Prostate gland (tissue), 2 donors: ENCODE measurements around the gene MAML3. TPM values are rescaled to one million over a fixed set of nuclear protein-coding genes. Genes with fewer than 3 reads are reported as not detected.
A peak's percentile ranks its signal among the peaks of the same experiment; 100 is the strongest.

ENCODE experiments used
- DNase-seq: peaks from one replicate; pipeline ENCODE4 v3.0.0-alpha.2; 2019; ENCODE audit warnings: low spot score
- H3K27ac ChIP-seq, 2 donors: fragments of 200-600 bp; sonication (generic); 2 replicates each; pipeline ENCODE4 v1.5.1; 2017 to 2019
- H3K27me3 ChIP-seq: fragments of 200-600 bp; sonication (generic); replicated peaks from 2 replicates; pipeline ENCODE4 v1.5.1; 2019; ENCODE audit not compliant: insufficient read depth
- H3K36me3 ChIP-seq, 2 donors: fragments of 200-600 bp; sonication (generic); 1 replicate in 1 of 2; 2 replicates in 1 of 2; pipeline versions ENCODE4 v1.5.1 to v1.8.1; 2017 to 2019
- H3K4me1 ChIP-seq: fragments of 200-600 bp; sonication (generic); replicated peaks from 2 replicates; pipeline ENCODE4 v1.5.1; 2019
- H3K4me3 ChIP-seq, 2 donors: fragments of 200-600 bp; sonication (generic); 2 replicates each; pipeline ENCODE4 v1.5.1; 2017 to 2019
- H3K9me3 ChIP-seq: fragments of 200-600 bp; sonication (generic); 2 replicates; pipeline ENCODE4 v1.5.1; 2017
- CTCF ChIP-seq, 4 experiments: fragments of 200-600 bp in 2 of 4; fragments of 450-650 bp in 2 of 4; sonication (generic) in 2 of 4; IDR thresholded peaks; 1 replicate in 3 of 4; 2 replicates in 1 of 4; pipeline ENCODE4 v1.5.1; 2016 to 2019; ENCODE audit warnings: antibody characterized with exemption in 4 of 4, mild to moderate bottlenecking in 2 of 4, moderate library complexity in 2 of 4
- POLR2A ChIP-seq: fragments of 450-650 bp; IDR thresholded peaks from one replicate; pipeline ENCODE4 v1.6.1; 2016; ENCODE audit warnings: antibody characterized with exemption, mild to moderate bottlenecking
- POLR2AphosphoS5 ChIP-seq: sonication (generic); formaldehyde crosslinking; IDR thresholded peaks from one replicate; pipeline ENCODE4 v1.6.1; 2017; ENCODE audit warnings: antibody characterized with exemption
- WGBS: methylation state at CpG from one replicate; pipeline ENCODE4 v1.1.5; 2018; 5-methylcytosine and 5-hydroxymethylcytosine counted together
- intact Hi-C: fragments of 100-400 bp; cut with DNase I; formaldehyde crosslinking; loops from one replicate; pipeline ENCODE4 v1.14.2; 2022
- total RNA-seq, 2 donors: library from RNA; depleted of rRNA; stranded (reverse); fragments of >200 nt; gene quantifications; one replicate each; pipeline ENCODE4 v1.1.0, GENCODE V29; 2016

MAML3 gene
- total RNA-seq, 2 donors from 2014 or later: 15.0 to 30.6 TPM

- DNase-seq: no peak
- Histone ChIP-seq H3K27ac (peak overlapping the region; percentile 60 to 66), H3K4me1 (peaks cover 23% of the 10 kb centered on the region), H3K9me3 (no peaks in the 10 kb centered on the region), H3K36me3 (no peaks in the 10 kb centered on the region), H3K27me3 (no peaks in the 10 kb centered on the region), H3K4me3 (no peak overlapping the region)
- TF ChIP-seq POLR2AphosphoS5 (no peak), CTCF (IDR thresholded peaks at IDR 0.05) (no peak), POLR2A (no peak)
- 28% methylated on average over 9 of the region's 9 CpGs for WGBS
- intact Hi-C loops: no loop called here
Observed at GRCh38 chr4:140085062-140085622, 68.8 kb downstream of the MAML3 start.

GRCh38 chr4:140084385-140084784 is 69.6 kb downstream of the MAML3 start:
- Histone ChIP-seq H3K9me3 (no peaks in the 10 kb centered on the region), H3K36me3 (no peaks in the 10 kb centered on the region), H3K27me3 (no peaks in the 10 kb centered on the region), H3K4me1 (peaks cover 23% of the 10 kb centered on the region), H3K4me3 (no peak overlapping the region), H3K27ac (peak overlapping the region; percentile 60 to 66)
- DNase-seq: no peak
- intact Hi-C loops: no loop called here
- TF ChIP-seq POLR2A (no peak), POLR2AphosphoS5 (no peak), CTCF (IDR thresholded peaks at IDR 0.05) (no peak)
- 36% methylated on average over 5 of the region's 5 CpGs for WGBS

GRCh38 chr4:140082391-140082755 is 71.6 kb downstream of the MAML3 start:
- Histone ChIP-seq H3K27me3 (no peaks in the 10 kb centered on the region), H3K27ac (peak overlapping the region; percentile 8 to 26), H3K4me3 (no peak overlapping the region), H3K4me1 (peaks cover 23% of the 10 kb centered on the region), H3K36me3 (no peaks in the 10 kb centered on the region), H3K9me3 (no peaks in the 10 kb centered on the region)
- TF ChIP-seq POLR2AphosphoS5: no peak
- TF ChIP-seq CTCF (IDR thresholded peaks at IDR 0.05): no peak
- no peak for TF ChIP-seq POLR2A
- intact Hi-C loops: no loop called here
- WGBS: 76% methylated on average over 7 of the region's 7 CpGs
- DNase-seq: no peak

GRCh38 chr4:140081641-140082390 is 72.2 kb downstream of the MAML3 start:
- WGBS: 64% methylated on average over 8 of the region's 8 CpGs
- Histone ChIP-seq H3K27me3 (no peaks in the 10 kb centered on the region), H3K4me1 (peaks cover 20% of the 10 kb centered on the region), H3K9me3 (no peaks in the 10 kb centered on the region), H3K27ac (peak overlapping the region; percentile 8 to 26), H3K4me3 (no peak overlapping the region), H3K36me3 (no peaks in the 10 kb centered on the region)
- DNase-seq: no peak
- intact Hi-C loops: no loop called here
- TF ChIP-seq POLR2A (no peak), POLR2AphosphoS5 (no peak), CTCF (IDR thresholded peaks at IDR 0.05) (no peak)

GRCh38 chr4:140080883-140081282 is 73.1 kb downstream of the MAML3 start:
- DNase-seq: no peak
- intact Hi-C loops: no loop called here
- H3K9me3 ChIP-seq: no peaks in the 10 kb centered on the region
- peaks cover 20% of the 10 kb centered on the region for H3K4me1 ChIP-seq
- no peak overlapping the region for H3K4me3 ChIP-seq
- H3K27ac ChIP-seq: no peak overlapping the region
- 79% methylated on average over 2 of the region's 2 CpGs for WGBS
- H3K27me3 ChIP-seq: no peaks in the 10 kb centered on the region
- H3K36me3 ChIP-seq: no peaks in the 10 kb centered on the region
- TF ChIP-seq CTCF (IDR thresholded peaks at IDR 0.05): no peak
- TF ChIP-seq POLR2AphosphoS5: no peak
- TF ChIP-seq POLR2A: no peak
